NB4 (cell line): Measurements from ENCODE around the gene RNF126.

ENCODE experiments used
- CTCF ChIP-seq: IDR thresholded peaks from one replicate; pipeline ENCODE4 v1.5.1; 2012; ENCODE audit warnings: low read depth, low read length
- MAX ChIP-seq: IDR thresholded peaks from 2 replicates; pipeline ENCODE4 v1.6.1; 2011; ENCODE audit warnings: low read depth, low read length
- MYC ChIP-seq: IDR thresholded peaks from 2 replicates; pipeline ENCODE4 v1.6.1; 2011; ENCODE audit warnings: low read depth, low read length
- POLR2A ChIP-seq: IDR thresholded peaks from 2 replicates; pipeline ENCODE4 v1.6.1; 2011; ENCODE audit warnings: mild to moderate bottlenecking; ENCODE audit not compliant: insufficient read length; ENCODE audit errors: extremely low read depth

- TF ChIP-seq CTCF (no peak), MAX (no peak), MYC (no peak), POLR2A (no peak)
Measured at GRCh38 chr19:661427-662196, 1.4 kb downstream of the RNF126 start.
